ENCODE results near the gene FAM222B.
"Not testable (repeated sequence)": the region's sequence is repeated elsewhere in the genome, so short reads cannot be mapped to it uniquely, and the experiment has no call there.

FAM222B gene

DNA sequence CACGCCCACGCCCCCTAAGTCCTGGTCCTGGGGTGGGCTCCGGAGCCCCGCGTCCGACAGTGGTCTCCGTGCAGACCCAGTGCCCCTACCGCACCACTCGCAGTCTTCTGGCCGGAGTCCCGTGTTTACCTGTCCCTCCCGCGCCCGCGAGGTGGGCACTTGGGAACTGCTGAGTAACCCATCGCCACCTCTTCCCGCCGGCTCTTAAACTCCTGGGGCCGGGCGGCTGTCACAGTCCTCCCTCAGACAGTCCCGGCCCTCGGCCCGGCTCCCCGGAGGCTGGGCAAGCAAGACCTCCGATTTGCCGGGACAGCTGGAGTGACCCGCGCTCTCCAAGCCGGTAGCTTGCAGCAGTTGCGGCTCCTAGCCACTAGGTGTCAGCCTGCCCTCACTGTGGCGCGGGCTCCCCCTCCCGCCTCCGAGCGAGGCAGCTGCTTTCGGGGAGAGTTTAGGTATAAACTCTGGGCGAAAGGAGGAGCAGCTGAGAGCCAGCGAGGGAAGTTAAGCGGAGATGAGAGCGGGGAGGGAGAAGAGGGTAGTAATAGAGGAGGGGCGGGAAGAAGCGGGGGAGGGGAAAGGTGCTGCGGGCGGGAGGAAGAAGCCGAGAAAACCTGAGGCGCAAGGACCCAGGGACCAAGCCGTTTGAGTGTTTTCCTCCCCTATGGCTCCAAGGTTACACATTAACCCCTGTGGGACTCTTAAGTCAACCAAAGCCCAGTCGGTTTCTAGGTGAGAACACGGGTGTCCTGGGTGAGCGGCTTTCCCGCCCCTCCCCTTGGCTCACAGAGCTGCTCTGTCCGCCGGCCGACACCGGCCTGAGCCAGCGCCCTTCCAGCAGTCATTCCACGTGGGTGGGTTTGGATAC is 115.7 kb downstream of the FAM222B start:
- peak overlapping the region; percentile 93 for H3K4me3 ChIP-seq (ENCODE audit: low read length)
- H3K27me3 ChIP-seq (ENCODE audit: insufficient read depth, low read length): no peaks in the 10 kb centered on the region
- H3K36me3 ChIP-seq (ENCODE audit: insufficient read depth, low read length): peaks cover 26% of the 10 kb centered on the region
- H3K9me3 ChIP-seq (ENCODE audit: low read length): no peaks in the 10 kb centered on the region
- peak overlapping the region; percentile 64 for H2AFZ ChIP-seq (ENCODE audit: low read depth, low read length)
- H3K4me1 ChIP-seq (ENCODE audit: insufficient read depth, low read length): peaks cover 47% of the 10 kb centered on the region

DNA sequence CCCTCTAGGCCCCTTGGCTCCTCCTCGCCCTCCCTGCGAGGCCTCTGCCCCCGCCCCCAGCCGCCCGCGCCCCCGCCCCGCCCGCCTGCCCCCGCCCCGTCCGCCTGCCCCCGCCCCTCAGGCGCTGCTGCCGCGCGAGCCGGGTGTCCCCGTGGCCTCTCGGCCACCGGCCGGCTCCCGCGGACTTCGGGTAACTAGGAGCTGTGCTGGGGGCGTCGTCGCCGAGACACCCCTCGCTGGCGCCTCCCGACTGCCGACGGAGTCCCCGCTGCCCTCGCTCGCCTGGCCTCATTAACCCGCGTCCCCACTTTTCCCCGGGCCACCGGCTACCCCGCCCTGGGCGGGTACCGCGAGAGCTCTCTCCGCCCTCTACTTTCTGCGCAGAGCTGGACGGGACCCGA is 116.4 kb downstream of the FAM222B start, which contains the start of gene TLCD1:
Gene TLCD1 (minus strand): TSS at position 8 of the 401 bp plus-strand sequence. CDS start 136 bp downstream, outside the sequence.
- H3K36me3 ChIP-seq (ENCODE audit: insufficient read depth, low read length): peaks cover 32% of the 10 kb centered on the region
- no peaks in the 10 kb centered on the region for H3K27me3 ChIP-seq (ENCODE audit: insufficient read depth, low read length)
- peaks cover 53% of the 10 kb centered on the region for H3K4me1 ChIP-seq (ENCODE audit: insufficient read depth, low read length)
- no peaks in the 10 kb centered on the region for H3K9me3 ChIP-seq (ENCODE audit: low read length)
- peak within 1 kb of the TSS; percentile 64 for H2AFZ ChIP-seq (ENCODE audit: low read depth, low read length)
- H3K4me3 ChIP-seq (ENCODE audit: low read length): peak within 1 kb of the TSS; percentile 93

DNA sequence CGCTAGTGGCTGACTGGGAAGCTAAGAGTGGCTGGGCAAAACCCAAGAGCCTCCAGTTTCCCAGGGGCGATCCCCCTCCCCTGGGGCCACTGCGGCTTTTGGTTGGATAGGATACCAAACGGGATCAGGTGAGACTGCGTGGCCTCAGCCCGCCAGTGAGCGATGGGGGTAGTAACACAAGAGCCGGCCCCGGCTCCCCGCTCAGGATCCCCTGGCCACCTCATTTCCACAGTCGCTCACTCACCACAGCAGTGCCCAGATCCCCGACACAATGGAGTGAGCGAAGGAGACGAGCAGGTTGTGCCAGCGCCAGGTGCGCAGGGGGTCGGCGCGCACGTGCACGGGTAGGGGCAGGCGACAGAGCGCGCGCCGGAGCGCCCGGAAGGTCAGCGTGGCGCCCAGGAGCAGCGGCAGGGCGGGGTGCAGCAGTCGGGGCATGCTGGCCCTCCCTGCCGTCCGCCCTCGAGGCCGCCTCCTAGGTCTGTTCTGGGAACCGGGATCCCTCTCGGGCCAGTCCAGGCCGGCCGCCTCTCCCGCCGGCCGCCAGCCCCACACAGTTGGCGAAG is 116.8 kb downstream of the FAM222B start:
- no peaks in the 10 kb centered on the region for H3K27me3 ChIP-seq (ENCODE audit: insufficient read depth, low read length)
- peaks cover 34% of the 10 kb centered on the region for H3K36me3 ChIP-seq (ENCODE audit: insufficient read depth, low read length)
- H3K4me1 ChIP-seq (ENCODE audit: insufficient read depth, low read length): peaks cover 58% of the 10 kb centered on the region
- no peak overlapping the region for H2AFZ ChIP-seq (ENCODE audit: low read depth, low read length)
- peak overlapping the region; percentile 93 for H3K4me3 ChIP-seq (ENCODE audit: low read length)
- no peaks in the 10 kb centered on the region for H3K9me3 ChIP-seq (ENCODE audit: low read length)

DNA sequence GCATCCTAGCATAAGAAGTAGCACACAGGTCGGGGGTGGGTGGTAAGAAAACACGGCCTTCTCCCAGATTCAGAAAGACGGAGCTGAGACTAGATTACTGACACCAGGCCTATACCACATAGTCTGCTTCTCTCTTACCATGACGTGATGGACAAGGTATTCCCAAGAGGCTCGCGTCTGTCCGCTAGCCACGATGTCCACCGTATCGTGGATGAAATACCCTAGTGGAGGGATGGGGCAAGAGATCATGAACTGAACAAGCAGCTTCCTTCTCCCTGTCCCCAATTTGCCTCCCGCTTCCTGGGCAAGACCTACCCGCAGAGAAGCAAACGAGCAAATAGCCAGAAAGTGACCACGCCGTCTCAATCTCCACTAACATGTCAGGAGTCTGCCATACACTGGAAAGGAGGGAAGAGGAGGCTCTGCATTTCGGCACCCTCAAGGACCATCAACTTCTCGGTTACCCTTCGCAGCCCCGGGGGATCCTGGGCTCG is 117.4 kb downstream of the FAM222B start:
- peaks cover 59% of the 10 kb centered on the region for H3K4me1 ChIP-seq (ENCODE audit: insufficient read depth, low read length)
- H2AFZ ChIP-seq (ENCODE audit: low read depth, low read length): no peak overlapping the region
- H3K36me3 ChIP-seq (ENCODE audit: insufficient read depth, low read length): peaks cover 34% of the 10 kb centered on the region
- H3K27me3 ChIP-seq (ENCODE audit: insufficient read depth, low read length): no peaks in the 10 kb centered on the region
- peak overlapping the region; percentile 93 for H3K4me3 ChIP-seq (ENCODE audit: low read length)
- no peaks in the 10 kb centered on the region for H3K9me3 ChIP-seq (ENCODE audit: low read length)

DNA sequence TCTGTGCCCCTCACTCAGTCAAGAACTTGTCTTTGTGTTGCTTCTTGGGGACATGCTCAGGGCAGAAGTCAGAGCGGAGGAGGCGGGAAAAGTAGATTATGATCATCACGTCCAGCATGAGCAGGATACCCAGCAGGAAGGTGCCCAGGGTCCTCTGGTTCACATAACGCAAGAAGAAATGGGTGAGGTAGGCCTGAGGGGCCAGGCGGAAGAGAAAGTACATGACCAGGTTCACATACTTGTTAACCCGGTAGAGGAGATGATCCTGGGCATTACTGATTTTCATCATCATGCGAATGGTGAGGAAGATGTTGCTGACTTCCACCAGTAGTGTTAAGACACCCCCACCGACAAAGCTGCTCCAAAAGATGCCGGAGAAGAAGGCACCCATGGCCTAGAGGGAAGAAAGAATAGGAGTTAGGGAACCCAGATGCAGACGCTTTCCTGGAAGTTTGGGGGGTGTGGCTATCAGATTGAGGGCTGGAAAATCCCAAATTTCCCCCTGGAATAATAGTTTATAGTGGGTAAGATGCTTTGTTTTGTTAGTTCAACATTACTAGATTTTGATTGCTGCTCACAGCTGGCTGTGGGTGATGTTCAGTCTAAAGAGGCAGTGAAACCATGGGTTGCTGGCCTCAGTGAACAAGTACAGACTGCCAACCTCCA is 118.0 kb downstream of the FAM222B start:
- Histone ChIP-seq H3K9me3 (ENCODE audit: low read length) (no peaks in the 10 kb centered on the region), H3K27me3 (ENCODE audit: insufficient read depth, low read length) (no peaks in the 10 kb centered on the region), H2AFZ (ENCODE audit: low read depth, low read length) (no peak overlapping the region), H3K4me1 (ENCODE audit: insufficient read depth, low read length) (peaks cover 59% of the 10 kb centered on the region), H3K36me3 (ENCODE audit: insufficient read depth, low read length) (peaks cover 34% of the 10 kb centered on the region), H3K4me3 (ENCODE audit: low read length) (peak overlapping the region; percentile 93)

DNA sequence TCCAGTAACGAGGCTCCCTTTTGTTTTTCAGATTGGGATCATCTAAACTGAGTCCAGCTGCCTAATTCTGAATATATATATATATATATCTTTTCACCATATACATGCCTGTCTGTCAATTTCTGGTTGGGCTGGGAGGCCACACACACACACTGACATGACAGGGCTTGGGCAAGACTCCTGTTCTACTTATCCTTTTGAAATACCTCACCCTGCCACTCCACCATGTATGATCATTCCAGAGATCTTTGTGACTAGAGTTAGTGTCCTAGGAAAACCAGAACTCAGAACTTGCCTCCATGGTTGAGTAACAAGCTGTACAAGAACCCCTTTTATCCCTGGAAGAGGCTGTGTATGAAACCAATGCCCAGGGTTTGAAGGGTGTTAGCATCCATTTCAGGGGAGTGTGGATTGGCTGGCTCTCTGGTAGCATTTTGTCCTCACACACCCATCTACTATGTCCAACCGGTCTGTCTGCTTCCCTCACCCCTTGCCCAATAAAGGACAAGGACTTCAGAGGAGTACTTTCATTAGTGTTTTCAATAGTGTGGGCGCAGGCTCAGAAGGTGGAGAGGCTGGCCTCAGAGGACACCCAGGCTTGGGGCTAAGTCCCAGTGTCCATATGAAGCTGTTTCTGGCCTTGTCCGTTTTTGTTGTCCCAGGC is 118.6 kb downstream of the FAM222B start:
- H3K4me3 ChIP-seq (ENCODE audit: low read length); H3K27me3 ChIP-seq (ENCODE audit: insufficient read depth, low read length); H3K9me3 ChIP-seq (ENCODE audit: low read length); H2AFZ ChIP-seq (ENCODE audit: low read depth, low read length): not testable (repeated sequence)
- Histone ChIP-seq H3K4me1 (ENCODE audit: insufficient read depth, low read length) (peaks cover 60% of the 10 kb centered on the region), H3K36me3 (ENCODE audit: insufficient read depth, low read length) (peaks cover 34% of the 10 kb centered on the region)

DNA sequence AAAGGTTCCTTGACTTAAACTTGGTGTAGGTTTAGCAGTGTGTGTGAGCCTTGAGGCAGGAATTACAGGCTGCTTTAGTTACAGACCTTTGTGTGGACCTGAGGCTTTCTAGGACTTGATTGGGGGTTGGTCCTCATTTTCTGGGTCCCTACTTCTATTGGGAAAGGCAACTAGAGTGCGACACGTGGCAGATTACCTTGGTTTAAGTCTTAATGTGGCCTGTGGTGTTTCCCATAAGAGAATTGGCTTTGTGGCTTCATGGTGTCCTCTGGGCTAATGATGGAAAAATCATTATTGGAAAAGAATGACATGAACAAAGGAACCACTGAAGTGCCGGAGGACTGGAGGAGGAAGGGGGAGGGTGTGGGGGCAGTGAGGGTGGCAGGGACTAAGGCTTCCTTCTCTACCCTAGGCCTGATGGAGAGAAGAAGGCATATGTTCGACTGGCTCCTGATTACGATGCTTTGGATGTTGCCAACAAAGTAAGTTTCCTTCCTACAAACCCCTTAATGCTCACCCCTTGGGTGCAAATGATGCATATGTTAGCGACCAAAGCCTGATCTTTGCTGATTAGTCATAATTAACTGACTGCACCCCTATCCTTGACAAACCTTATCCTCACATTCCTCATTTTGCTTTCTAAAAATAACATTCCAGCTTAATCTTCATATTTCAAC is 119.3 kb downstream of the FAM222B start:
- Histone ChIP-seq H3K36me3 (ENCODE audit: insufficient read depth, low read length) (peaks cover 34% of the 10 kb centered on the region), H3K27me3 (ENCODE audit: insufficient read depth, low read length) (no peaks in the 10 kb centered on the region), H3K4me1 (ENCODE audit: insufficient read depth, low read length) (peaks cover 67% of the 10 kb centered on the region), H3K4me3 (ENCODE audit: low read length) (no peak overlapping the region), H2AFZ (ENCODE audit: low read depth, low read length) (no peak overlapping the region), H3K9me3 (ENCODE audit: low read length) (no peaks in the 10 kb centered on the region)

DNA sequence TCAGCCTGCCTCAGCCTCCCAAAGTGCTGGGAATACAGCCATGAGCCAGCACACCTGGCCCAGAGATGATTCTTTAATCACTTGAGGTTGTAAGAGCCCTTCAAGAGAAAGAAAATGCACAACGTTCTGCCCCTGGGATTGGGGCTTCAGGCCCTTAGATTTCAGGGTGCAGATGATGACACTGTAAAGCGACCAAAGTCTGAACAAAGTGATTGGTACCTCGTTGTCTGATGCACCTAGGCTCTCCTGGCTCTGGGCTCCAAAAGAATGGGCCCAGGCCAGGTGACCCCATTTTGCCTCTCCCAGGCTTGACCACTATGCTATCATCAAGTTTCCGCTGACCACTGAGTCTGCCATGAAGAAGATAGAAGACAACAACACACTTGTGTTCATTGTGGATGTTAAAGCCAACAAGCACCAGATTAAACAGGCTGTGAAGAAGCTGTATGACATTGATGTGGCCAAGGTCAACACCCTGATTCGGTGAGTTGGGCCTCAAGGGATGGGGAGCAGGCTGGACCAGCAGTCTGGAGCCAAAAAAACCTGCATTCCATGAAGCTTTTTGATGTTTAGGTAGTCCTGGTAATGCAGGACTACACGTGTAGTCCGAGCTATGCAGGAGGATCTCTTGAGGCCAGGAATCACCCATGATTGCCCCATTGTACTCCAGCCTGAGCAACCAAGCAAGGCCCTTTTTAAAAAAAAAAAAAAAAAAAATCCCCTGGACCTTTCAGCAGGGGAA is 120.0 kb downstream of the FAM222B start:
- no peaks in the 10 kb centered on the region for H3K9me3 ChIP-seq (ENCODE audit: low read length)
- H2AFZ ChIP-seq (ENCODE audit: low read depth, low read length): no peak overlapping the region
- H3K4me1 ChIP-seq (ENCODE audit: insufficient read depth, low read length): peaks cover 64% of the 10 kb centered on the region
- peaks cover 34% of the 10 kb centered on the region for H3K36me3 ChIP-seq (ENCODE audit: insufficient read depth, low read length)
- no peak overlapping the region for H3K4me3 ChIP-seq (ENCODE audit: low read length)
- H3K27me3 ChIP-seq (ENCODE audit: insufficient read depth, low read length): no peaks in the 10 kb centered on the region

DNA sequence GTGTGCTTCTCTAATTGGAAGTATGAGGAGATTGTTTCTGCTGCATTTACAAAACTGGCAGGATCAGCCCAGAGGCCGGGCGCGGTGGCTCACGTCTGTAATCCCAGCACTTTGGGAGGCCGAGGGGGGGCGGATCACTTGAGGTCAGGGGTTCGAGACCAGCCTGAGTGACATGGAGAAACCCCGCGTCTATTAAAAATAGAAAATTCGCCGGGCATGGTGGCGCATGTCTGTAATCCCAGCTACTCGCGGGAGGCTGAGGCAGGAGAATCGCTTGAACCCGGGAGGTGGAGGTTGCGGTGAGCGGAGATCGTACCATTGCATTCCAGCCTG is 121.6 kb downstream of the FAM222B start:
- H2AFZ ChIP-seq (ENCODE audit: low read depth, low read length); H3K27me3 ChIP-seq (ENCODE audit: insufficient read depth, low read length); H3K9me3 ChIP-seq (ENCODE audit: low read length): not testable (repeated sequence)
- Histone ChIP-seq H3K36me3 (ENCODE audit: insufficient read depth, low read length) (peaks cover 36% of the 10 kb centered on the region), H3K4me1 (ENCODE audit: insufficient read depth, low read length) (peaks cover 68% of the 10 kb centered on the region), H3K4me3 (ENCODE audit: low read length) (peak overlapping the region; percentile 77)

DNA sequence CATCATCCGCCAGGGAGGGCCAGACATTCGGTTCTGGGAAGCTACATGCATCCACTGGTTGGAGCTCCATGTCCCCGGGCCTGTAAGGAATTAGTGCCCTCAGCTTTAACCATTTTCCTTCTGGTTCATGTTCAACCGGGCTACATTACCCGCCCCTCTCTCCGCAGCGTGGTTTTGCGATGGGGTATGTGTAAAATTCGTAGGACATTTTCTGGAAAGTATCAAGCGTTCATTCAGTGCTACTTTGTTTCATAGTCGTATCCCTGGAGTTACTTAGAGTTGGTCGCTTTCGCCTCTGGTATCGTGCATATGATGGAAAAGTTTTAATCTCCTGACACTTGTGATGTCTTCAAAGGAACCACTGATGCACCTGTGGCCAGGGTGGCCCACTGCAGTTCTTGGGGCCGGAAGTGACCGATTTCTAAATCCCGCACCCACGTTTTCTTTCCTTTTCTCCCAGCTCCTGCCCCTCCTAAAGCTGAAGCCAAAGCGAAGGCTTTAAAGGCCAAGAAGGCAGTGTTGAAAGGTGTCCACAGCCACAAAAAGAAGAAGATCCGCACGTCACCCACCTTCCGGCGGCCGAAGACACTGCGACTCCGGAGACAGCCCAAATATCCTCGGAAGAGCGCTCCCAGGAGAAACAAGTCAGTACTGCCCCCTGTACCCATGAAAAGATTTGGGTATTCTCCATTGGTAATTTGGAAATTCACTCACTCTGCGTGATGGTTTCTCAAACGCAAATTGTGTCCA is 122.2 kb downstream of the FAM222B start:
- Histone ChIP-seq H3K4me3 (ENCODE audit: low read length) (peak overlapping the region; percentile 77), H3K4me1 (ENCODE audit: insufficient read depth, low read length) (peaks cover 70% of the 10 kb centered on the region), H3K9me3 (ENCODE audit: low read length) (no peaks in the 10 kb centered on the region), H3K27me3 (ENCODE audit: insufficient read depth, low read length) (no peaks in the 10 kb centered on the region), H2AFZ (ENCODE audit: low read depth, low read length) (no peak overlapping the region), H3K36me3 (ENCODE audit: insufficient read depth, low read length) (peaks cover 42% of the 10 kb centered on the region)

DNA sequence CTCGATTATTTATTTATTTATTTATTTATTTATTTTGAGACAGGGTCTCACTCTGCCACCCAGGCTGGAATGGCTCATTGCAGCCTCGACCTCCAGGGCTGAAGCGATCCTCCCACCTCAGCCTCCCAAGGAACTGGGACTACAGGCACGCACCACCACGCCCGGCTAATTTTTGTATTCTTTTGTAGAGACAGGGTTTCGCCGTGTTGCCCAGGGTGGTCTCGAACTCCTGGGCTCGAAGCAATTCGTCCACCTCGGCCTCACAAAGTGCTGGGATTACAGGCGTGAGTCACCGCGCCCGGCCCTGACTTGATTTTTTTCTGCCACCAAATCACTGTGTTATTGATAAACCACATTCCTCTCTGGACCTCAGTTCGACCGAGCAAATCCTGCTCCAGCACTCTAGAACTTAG is 123.6 kb downstream of the FAM222B start:
- Histone ChIP-seq H2AFZ (ENCODE audit: low read depth, low read length) (peak overlapping the region; percentile 32), H3K9me3 (ENCODE audit: low read length) (no peaks in the 10 kb centered on the region), H3K36me3 (ENCODE audit: insufficient read depth, low read length) (peaks cover 49% of the 10 kb centered on the region), H3K4me1 (ENCODE audit: insufficient read depth, low read length) (peaks cover 56% of the 10 kb centered on the region), H3K27me3 (ENCODE audit: insufficient read depth, low read length) (no peaks in the 10 kb centered on the region), H3K4me3 (ENCODE audit: low read length) (peak overlapping the region; percentile 86)
